SJSA1 (cell line): ENCODE results near the gene C3orf20. TPM values are rescaled to one million over a fixed set of nuclear protein-coding genes. Genes with fewer than 3 reads are reported as not detected.
A peak's percentile ranks its signal among the peaks of the same experiment; 100 is the strongest.

Experiments used
- DNase-seq, 2 experiments: peaks; one replicate each; pipeline ENCODE4 v3.0.0-alpha.2; 2015 to 2020; ENCODE audit warnings: low spot score in 2 of 2, low read depth in 1 of 2
- H3K27ac ChIP-seq: fragments of 250-450 bp; sonication (Bioruptor Pico); 2 replicates; pipeline ENCODE4 v1.5.1; 2020; ENCODE audit warnings: mild to moderate bottlenecking, moderate library complexity
- H3K27me3 ChIP-seq: fragments of 250-450 bp; sonication (Bioruptor Pico); replicated peaks from 2 replicates; pipeline ENCODE4 v1.5.1; 2020; ENCODE audit warnings: mild to moderate bottlenecking, moderate library complexity
- H3K36me3 ChIP-seq: fragments of 250-450 bp; sonication (Bioruptor Pico); 2 replicates; pipeline ENCODE4 v1.5.1; 2020; ENCODE audit warnings: mild to moderate bottlenecking
- H3K4me1 ChIP-seq: fragments of 250-450 bp; sonication (Bioruptor Pico); replicated peaks from 2 replicates; pipeline ENCODE4 v1.6.1; 2021; ENCODE audit warnings: mild to moderate bottlenecking
- H3K4me3 ChIP-seq: fragments of 250-450 bp; sonication (Bioruptor Pico); 2 replicates; pipeline ENCODE4 v1.5.1; 2020; ENCODE audit warnings: mild to moderate bottlenecking
- H3K9me3 ChIP-seq: fragments of 250-450 bp; sonication (Bioruptor Pico); replicated peaks from 2 replicates; pipeline ENCODE4 v1.5.1; 2020; ENCODE audit warnings: mild to moderate bottlenecking
- total RNA-seq: library from RNA; depleted of rRNA; stranded (reverse); fragments of >200 nt; shearing (Covaris generic); gene quantifications from 2 replicates; pipeline ENCODE4 v1.2.3, GENCODE V29; 2014

C3orf20 gene
- total RNA-seq, 1 experiment from 2014 or later: not detected

- no peaks in the 10 kb centered on the region for H3K36me3 ChIP-seq
- H3K4me1 ChIP-seq: no peaks in the 10 kb centered on the region
- no peak overlapping the region for H3K4me3 ChIP-seq
- no peak for DNase-seq
- no peak overlapping the region for H3K27ac ChIP-seq
- no peaks in the 10 kb centered on the region for H3K9me3 ChIP-seq
- no peaks in the 10 kb centered on the region for H3K27me3 ChIP-seq
Measured at GRCh38 chr3:14698601-14699244, 23.8 kb downstream of the C3orf20 start.

- H3K4me1 ChIP-seq: no peaks in the 10 kb centered on the region
- H3K36me3 ChIP-seq: no peaks in the 10 kb centered on the region
- no peaks in the 10 kb centered on the region for H3K27me3 ChIP-seq
- DNase-seq: no peak
- H3K27ac ChIP-seq: no peak overlapping the region
- no peak overlapping the region for H3K4me3 ChIP-seq
- H3K9me3 ChIP-seq: no peaks in the 10 kb centered on the region
Measured at GRCh38 chr3:14699643-14700042, 24.7 kb downstream of the C3orf20 start.

- no peaks in the 10 kb centered on the region for H3K4me1 ChIP-seq
- H3K36me3 ChIP-seq: no peaks in the 10 kb centered on the region
- no peak overlapping the region for H3K4me3 ChIP-seq
- no peaks in the 10 kb centered on the region for H3K27me3 ChIP-seq
- DNase-seq: no peak
- H3K9me3 ChIP-seq: no peaks in the 10 kb centered on the region
- H3K27ac ChIP-seq: no peak overlapping the region
Measured at GRCh38 chr3:14700891-14701290, 25.9 kb downstream of the C3orf20 start.

- Histone ChIP-seq H3K27me3 (no peaks in the 10 kb centered on the region), H3K9me3 (no peaks in the 10 kb centered on the region), H3K4me3 (no peak overlapping the region), H3K4me1 (no peaks in the 10 kb centered on the region), H3K27ac (no peak overlapping the region), H3K36me3 (no peaks in the 10 kb centered on the region)
- no peak for DNase-seq
Measured at GRCh38 chr3:14701676-14702075, 26.7 kb downstream of the C3orf20 start.

GRCh38 chr3:14703128-14703750 is 28.3 kb downstream of the C3orf20 start:
- H3K4me1 ChIP-seq: no peaks in the 10 kb centered on the region
- no peaks in the 10 kb centered on the region for H3K27me3 ChIP-seq
- no peak overlapping the region for H3K27ac ChIP-seq
- DNase-seq: no peak
- no peak overlapping the region for H3K4me3 ChIP-seq
- H3K9me3 ChIP-seq: no peaks in the 10 kb centered on the region
- no peaks in the 10 kb centered on the region for H3K36me3 ChIP-seq

GRCh38 chr3:14703791-14704190 is 28.9 kb downstream of the C3orf20 start:
- H3K27me3 ChIP-seq: no peaks in the 10 kb centered on the region
- no peak overlapping the region for H3K4me3 ChIP-seq
- DNase-seq: no peak
- H3K27ac ChIP-seq: no peak overlapping the region
- no peaks in the 10 kb centered on the region for H3K4me1 ChIP-seq
- H3K36me3 ChIP-seq: no peaks in the 10 kb centered on the region
- no peaks in the 10 kb centered on the region for H3K9me3 ChIP-seq

- Histone ChIP-seq H3K4me1 (no peaks in the 10 kb centered on the region), H3K27ac (no peak overlapping the region), H3K27me3 (no peaks in the 10 kb centered on the region), H3K9me3 (no peaks in the 10 kb centered on the region), H3K36me3 (no peaks in the 10 kb centered on the region), H3K4me3 (no peak overlapping the region)
- DNase-seq: no peak
Measured at GRCh38 chr3:14706096-14706495, 31.2 kb downstream of the C3orf20 start.

GRCh38 chr3:14716591-14716990 is 41.6 kb downstream of the C3orf20 start:
- H3K9me3 ChIP-seq: no peaks in the 10 kb centered on the region
- H3K36me3 ChIP-seq: no peaks in the 10 kb centered on the region
- no peak overlapping the region for H3K27ac ChIP-seq
- DNase-seq: no peak
- no peak overlapping the region for H3K4me3 ChIP-seq
- H3K27me3 ChIP-seq: peaks cover 3% of the 10 kb centered on the region; the same call in 1 of the 2 replicates
- H3K4me1 ChIP-seq: no peaks in the 10 kb centered on the region

- DNase-seq: no peak
- H3K4me3 ChIP-seq: no peak overlapping the region
- H3K9me3 ChIP-seq: no peaks in the 10 kb centered on the region
- peaks cover 3% of the 10 kb centered on the region; the same call in 1 of the 2 replicates for H3K27me3 ChIP-seq
- no peaks in the 10 kb centered on the region for H3K4me1 ChIP-seq
- H3K36me3 ChIP-seq: no peaks in the 10 kb centered on the region
- H3K27ac ChIP-seq: no peak overlapping the region
Measured at GRCh38 chr3:14717307-14717706, 42.4 kb downstream of the C3orf20 start.

- H3K4me1 ChIP-seq: no peaks in the 10 kb centered on the region
- H3K27ac ChIP-seq: no peak overlapping the region
- no peak for DNase-seq
- H3K4me3 ChIP-seq: no peak overlapping the region
- no peaks in the 10 kb centered on the region for H3K36me3 ChIP-seq
- H3K27me3 ChIP-seq: peaks cover 3% of the 10 kb centered on the region; the same call in 1 of the 2 replicates
- no peaks in the 10 kb centered on the region for H3K9me3 ChIP-seq
Measured at GRCh38 chr3:14718539-14718938, 43.6 kb downstream of the C3orf20 start.

- DNase-seq: no peak
- Histone ChIP-seq H3K27ac (no peak overlapping the region), H3K27me3 (0 out of 2 replicates have a peak, but pooled peaks cover 3% of the 10 kb centered on the region), H3K4me3 (no peak overlapping the region), H3K4me1 (no peaks in the 10 kb centered on the region), H3K9me3 (no peaks in the 10 kb centered on the region), H3K36me3 (no peaks in the 10 kb centered on the region)
Measured at GRCh38 chr3:14719006-14719405, 44.1 kb downstream of the C3orf20 start.

- 0 out of 2 replicates have a peak, but pooled peaks cover 3% of the 10 kb centered on the region for H3K27me3 ChIP-seq
- H3K4me1 ChIP-seq: no peaks in the 10 kb centered on the region
- no peak for DNase-seq
- H3K9me3 ChIP-seq: no peaks in the 10 kb centered on the region
- no peak overlapping the region for H3K27ac ChIP-seq
- no peaks in the 10 kb centered on the region for H3K36me3 ChIP-seq
- no peak overlapping the region for H3K4me3 ChIP-seq
Measured at GRCh38 chr3:14721126-14721864, 46.4 kb downstream of the C3orf20 start.

- Histone ChIP-seq H3K27ac (no peak overlapping the region), H3K36me3 (no peaks in the 10 kb centered on the region), H3K9me3 (no peaks in the 10 kb centered on the region)
Measured at GRCh38 chr3:14725013-14725412, 50.1 kb downstream of the C3orf20 start.

More at GRCh38 chr3:14725013-14725412, 50.1 kb downstream of the C3orf20 start:
- H3K4me3 ChIP-seq: no peak overlapping the region
- peak in 1 of 2 experiments; percentile 12 for DNase-seq
- H3K4me1 ChIP-seq: no peaks in the 10 kb centered on the region
- H3K27me3 ChIP-seq: no peaks in the 10 kb centered on the region
